ENCODE results near the gene CAMTA1.

Gene CAMTA1

DNA sequence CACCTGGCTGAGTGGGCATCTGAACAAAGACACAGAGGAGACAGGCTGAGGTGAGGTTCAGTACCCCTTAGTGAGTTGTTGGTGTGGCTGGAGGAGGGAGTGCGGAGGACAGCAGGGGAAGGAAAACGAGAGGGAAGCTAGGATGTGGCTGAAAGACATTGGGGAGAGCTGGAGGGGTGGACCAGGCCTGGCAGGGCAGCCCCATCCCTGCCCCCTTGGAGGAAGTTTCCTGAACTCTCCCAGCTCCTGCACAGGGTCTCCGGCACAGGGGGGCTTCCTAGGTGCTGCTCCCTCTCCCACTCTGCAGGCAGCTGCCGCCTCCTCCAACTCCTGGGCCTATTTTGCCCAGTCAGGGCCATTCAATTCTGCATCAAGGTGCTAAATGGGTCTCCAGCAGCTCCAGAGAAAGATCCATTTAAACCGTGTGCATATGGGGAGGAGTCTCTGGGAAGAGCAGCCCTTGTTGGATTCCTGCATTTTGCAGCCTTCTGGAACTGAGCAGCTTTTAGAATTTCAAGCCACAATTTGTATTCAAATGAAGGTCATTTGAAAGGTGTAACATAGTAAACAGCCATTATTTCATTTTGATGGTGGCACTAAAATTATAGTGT lies 193.9 kb downstream of the CAMTA1 start:
- DNase-seq (ENCODE audit: low read depth), result no peak

DNA sequence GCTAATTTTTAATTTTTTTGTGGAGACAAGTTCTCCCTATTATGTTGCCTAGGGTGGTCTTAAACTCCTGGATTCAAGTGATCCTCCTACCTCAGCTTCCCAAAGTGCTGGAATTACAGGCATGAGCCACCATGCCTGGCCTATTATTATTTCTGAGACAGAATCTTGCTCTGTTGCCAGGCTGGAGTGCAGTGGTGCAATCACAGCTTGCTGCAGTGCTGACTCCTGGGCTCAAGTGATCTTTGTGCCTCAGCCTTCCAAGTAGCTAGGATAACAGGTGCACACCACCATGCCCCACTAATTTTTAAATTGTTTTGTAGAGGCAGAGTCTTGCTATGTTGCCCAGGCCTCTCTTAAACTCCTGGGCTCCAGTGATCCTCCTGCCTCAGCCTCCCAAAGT lies 196.3 kb downstream of the CAMTA1 start:
- DNase-seq (ENCODE audit: low read depth), result no peak

DNA sequence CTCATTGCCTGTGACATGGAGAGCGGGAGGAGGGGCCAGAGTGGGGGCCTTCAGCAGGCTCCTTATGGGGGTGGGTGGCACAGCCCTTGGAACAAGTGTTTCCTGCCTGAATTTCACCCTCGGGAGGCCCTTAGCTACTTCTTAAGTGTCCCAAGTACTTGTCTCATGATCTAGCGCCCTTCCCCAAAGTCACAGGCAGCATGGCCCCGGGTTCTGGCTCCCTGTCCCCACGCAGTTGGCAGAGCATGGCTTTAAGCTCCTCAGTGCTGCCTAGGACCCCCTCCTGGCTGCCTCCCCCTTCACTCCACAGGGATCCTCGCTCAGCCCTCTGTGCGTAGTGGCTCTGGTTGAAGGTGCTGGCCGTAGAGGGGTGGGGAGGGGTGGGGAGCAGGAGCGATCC lies 197.2 kb downstream of the CAMTA1 start:
- DNase-seq (ENCODE audit: low read depth), result no peak

DNA sequence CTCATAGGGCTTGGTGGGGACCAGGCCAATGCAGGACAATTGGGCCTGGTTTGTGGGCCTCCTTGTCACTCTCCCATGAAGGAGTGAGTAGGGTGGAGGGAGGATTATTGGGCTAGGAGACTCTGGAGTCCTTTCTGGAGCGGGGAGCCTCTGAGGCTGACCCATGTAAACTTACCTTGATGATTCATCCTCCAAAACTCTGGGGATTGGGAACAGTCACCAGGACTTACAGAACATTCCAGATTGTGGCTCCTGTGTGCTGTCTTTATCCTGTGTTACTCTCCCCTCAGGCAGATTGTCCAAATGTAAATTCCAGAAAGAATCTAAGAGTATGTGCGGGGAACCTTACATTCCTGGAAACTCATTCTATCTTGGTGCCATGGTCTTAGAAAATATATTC lies 197.6 kb downstream of the CAMTA1 start:
- DNase-seq (ENCODE audit: low read depth), result no peak

DNA sequence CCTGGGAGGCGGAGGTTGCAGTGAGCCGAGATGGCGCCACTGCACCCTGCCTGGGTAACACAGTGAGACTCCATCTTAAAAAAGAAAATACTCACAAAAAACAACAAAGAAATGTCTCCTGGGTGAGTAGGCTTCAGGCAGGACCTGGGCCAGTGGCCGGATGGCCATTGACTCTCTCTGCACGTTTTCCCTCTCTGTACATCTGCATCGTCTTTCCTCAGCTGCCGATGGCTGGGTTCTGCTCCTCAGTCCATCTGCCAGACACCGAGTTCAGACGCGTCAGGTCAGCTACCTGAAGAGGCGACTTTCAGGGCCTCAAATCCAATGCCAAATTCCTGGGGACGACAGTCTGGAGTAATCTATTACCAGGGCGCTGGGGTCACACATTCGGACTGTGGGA lies 199.3 kb downstream of the CAMTA1 start:
- DNase-seq (ENCODE audit: low read depth), result no peak

DNA sequence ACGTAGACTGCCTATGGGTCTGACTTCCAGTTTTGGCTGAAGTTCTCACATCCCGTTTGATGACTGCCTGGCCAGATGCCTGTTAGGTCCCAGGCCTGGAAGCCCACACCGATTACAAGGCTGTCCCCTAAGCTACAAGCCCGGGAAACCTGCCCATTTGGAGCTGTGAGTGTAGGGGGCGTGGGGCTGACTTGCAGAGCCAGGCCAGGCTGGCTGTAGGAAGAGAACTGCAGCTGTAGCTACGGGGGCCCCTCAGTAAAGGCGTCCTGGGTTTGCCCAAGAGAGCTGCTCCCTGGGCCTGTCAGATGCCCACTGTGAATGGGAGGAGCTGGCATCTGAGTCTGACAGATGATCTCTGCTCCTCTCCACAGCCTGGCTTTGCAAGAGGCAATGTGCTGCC lies 199.7 kb downstream of the CAMTA1 start:
- DNase-seq (ENCODE audit: low read depth), result no peak

DNA sequence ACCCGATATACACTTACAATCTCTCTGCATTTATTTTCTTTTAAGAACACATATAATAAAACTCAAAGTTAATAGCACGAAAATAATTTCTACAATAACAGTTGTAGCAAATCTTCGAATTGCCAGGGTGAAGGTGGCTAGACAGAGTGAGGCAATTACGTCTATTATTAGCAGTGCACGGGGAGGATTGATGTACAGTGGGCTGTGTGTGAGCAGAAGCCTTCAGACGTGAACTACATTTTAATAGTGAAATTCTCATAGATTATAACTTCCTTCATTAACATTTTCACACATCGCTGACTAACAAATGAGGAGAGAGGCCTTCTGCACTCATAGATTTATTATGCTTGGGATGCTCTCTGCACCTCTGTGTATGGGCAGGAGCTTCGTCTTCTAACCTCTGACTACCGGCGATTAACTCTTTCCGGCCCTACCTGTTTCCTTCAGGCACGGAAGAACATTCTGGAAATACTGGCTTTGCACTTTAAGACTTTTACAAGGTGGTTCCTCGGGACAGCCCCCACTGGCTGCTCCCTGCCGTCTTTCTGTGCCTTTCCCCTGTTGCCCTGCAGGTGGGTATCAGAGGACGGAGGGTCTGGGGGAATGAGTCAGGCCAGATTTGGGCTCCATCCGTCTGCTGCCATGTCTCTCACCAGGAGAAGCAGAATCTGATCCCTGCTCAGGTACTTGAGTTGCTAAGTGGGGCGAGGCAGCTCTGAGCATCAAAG lies 200.5 kb downstream of the CAMTA1 start:
- DNase-seq (ENCODE audit: low read depth), result no peak

DNA sequence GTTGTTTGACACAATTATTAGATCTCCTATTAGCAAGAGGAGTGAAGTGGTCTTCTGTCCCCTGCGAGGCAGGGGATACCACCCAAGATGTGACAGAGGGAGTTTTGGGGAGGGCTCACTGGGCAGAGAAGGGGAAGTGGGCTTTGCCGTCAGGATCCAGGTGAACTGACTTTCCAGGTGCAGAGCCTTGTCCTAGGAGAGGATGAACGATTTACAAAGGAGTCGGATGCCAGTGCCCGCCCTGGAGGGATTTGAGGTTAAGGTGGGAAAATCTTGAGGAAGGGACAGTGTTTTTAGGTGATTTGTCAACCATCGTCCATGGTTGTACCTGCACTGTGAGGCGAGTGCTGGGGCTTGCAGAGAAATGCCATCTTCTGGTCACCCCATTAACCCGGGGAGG lies 201.0 kb downstream of the CAMTA1 start:
- DNase-seq (ENCODE audit: low read depth), result no peak

DNA sequence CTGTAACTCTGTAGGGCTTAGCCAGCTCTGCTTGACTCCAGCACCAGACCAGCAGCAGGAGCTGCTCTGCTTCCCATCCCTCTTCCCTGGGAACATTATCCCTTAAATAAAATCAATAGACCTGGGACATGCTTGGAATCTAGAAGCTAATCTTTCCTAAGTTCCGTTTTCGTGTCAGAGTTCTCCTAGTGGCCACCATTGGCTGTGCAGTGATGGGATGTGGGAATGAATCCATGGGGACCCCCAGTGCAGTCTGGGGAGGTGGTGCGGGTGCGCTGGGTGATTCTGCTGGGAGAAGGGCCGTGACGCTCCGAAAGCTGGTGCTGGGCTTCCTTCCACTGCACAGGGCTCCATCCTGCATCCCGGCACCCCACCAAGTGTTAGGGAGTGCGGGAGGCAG lies 202.7 kb downstream of the CAMTA1 start:
- DNase-seq (ENCODE audit: low read depth), result no peak

DNA sequence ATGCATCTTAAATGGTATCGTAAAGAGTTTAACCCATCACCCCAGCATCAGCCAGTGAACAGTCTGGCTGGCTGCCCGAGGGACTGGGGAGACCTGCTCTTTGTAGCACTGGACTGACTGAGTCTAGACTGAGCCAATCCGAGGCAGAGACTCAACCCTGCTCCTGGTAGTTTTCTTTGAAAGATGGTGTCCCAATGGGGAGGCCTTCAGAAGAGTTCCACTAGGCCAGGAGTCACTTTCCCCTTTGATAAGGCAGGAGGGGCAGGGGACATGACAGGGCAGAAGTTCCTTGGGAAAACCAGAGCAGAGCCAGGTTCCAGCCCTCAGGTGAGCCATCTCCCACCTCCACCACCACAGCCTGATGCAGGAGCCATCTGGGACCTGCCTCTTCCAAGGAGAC lies 203.5 kb downstream of the CAMTA1 start:
- no peak for DNase-seq (ENCODE audit: low read depth)

DNA sequence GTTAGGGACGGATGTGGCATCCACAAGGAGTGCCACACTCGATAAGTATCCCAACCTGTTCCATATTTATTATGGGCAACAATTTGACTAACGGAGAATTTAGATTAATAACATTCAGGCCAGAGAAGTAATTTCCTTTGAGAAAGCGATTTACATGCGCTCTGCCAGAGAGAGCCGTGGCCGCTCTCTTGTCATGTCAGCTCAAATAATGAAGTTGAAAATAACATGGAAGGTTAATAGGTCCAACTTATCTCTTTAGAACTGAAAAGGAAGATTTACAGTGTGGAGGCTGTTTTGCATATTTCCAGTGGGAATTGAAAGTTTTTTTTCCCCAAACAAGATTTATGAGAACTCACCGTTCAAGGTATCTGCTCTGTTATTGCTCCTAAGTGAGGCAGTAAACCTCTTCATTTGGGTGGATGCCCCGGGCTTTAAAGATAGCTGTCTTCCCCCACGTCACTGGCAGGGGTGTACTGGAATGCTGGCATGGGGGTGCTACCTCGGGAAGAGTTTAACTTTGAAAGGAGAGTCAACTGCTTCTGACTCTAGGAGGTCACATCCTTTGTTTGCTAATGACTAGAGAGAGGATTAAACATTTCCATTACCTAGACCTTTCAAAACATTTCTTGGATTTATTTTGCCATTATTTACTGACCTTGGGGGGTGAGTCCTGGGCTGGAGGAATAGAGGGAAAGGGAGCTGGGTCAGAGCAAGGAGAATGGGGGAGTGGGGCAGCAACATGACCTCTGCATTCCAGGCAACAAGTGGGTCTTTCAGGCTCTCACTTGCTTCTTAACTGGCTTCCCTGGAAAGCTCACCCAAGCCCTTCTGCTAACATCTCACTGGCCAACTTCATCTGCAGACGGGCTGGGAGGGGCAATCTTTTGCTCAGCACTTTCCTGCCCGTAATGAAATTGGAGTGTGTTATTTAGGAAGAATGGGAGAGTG lies 204.2 kb downstream of the CAMTA1 start:
- DNase-seq (ENCODE audit: low read depth), result no peak

DNA sequence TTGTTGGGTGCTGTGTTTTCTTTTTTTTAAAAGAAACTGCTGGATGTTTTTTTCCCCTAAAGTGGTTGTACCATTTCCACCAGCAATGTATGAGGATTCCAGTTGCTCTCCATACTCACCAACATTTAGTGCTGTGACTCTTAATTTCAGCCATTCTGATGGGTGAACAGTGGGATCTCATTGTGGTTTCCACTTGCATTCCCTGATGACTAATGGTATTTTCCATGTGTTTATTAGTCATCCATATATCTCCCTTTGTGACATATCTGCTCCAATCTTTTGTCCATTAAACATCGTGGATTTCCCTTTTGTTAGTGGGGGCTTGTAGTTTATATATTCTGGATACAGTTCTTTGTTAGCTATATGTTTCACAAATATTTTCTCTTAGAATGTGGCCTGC lies 206.0 kb downstream of the CAMTA1 start:
- DNase-seq (ENCODE audit: low read depth), result no peak

DNA sequence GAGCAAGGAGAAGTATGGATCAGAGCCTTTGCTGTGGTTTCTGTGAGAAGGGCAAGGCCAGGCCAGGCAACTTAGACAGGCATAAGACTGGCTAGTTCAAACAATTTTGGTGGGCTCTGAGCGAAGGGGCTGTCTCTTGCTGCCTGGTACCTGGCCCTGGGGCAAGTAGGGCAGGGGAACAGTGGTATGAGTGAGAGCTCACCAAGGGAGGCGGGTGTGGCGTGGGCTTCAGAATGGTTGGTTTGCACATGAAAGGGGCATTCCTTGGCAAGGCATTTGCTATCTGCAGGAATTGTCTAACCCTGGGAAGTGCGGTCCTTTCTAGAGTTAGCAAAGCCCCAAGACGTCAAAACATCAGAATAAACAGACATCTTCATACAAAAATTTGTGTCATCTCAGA lies 210.5 kb downstream of the CAMTA1 start:
- no peak for DNase-seq (ENCODE audit: low read depth)

DNA sequence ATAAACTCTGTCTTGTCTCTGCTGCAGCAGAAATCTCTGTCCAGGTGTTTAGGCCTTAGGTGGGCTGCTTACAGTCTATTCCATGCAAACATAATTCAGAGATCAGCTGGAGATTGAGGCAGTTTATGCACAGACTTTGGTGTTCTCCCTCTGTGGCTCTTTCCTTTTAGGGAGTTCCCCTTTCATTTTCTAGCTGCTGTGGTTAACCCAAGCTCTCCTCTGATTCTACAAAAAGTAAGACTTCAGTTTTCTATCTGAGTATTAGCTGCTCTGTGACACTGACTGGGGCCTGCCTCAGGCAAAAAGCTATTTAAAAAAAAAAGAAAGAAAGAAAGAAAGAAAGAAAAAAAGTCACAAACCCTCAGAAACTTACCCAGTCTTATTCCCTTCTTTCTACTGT lies 211.1 kb downstream of the CAMTA1 start:
- DNase-seq (ENCODE audit: low read depth), result no peak

DNA sequence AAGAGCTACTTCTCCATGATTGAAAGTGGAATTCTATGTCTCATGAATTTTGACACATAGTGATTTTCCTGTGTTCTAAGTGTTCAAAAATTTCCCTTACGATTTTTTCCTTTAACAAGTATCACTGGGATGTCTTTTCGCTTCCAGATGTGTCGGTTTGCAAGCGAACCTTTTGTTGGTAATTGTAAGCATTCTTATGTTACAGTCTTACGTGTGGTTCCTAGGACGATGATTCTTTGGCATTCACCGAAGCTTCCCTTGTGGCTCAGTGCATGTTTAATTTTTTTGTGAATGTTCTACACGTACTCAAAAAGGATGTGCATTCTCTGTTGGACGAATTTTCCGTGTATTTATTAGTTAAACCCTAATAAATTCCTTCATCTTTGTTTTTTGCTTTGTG lies 211.6 kb downstream of the CAMTA1 start:
- DNase-seq (ENCODE audit: low read depth), result no peak

DNA sequence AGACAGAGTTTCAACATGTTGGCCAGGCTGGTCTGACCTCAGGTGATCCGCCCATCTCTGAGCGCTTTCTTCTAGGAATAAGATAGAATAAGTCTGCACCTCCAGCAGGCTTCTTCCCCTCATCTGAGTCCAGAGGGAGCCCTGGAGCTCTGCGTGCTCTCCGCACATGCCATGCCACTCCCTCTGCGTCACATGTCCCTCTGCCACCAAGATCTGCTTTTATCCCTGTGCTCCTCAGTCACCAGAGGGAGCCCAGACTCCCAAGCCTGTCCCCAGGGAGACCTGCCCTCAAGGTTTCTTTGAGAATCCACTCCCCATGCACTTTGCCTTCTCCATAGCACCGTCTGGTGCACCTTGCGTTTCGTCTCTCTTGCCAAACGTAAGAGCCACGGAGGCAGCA lies 213.0 kb downstream of the CAMTA1 start:
- DNase-seq (ENCODE audit: low read depth), result no peak

DNA sequence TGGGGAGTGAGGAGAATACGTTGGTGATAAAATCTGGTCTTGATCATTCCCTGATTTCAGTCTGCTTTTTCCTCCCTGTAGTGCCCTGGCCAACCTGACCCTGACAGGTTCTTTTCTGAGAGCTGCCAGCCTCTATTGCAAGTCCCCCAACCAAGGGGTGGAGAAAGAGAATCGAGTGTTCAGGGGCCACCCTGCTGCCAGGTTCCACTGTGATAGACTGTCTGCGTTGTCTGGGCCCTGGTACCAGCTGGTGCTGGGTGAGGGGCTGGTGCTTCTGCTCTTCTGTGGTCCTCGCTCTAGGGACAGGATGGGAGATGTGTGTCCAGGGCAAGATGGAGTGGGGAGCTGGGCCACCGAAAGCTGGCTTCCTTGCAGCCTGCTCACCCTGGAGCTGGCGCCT lies 214.6 kb downstream of the CAMTA1 start:
- DNase-seq (ENCODE audit: low read depth), result no peak

DNA sequence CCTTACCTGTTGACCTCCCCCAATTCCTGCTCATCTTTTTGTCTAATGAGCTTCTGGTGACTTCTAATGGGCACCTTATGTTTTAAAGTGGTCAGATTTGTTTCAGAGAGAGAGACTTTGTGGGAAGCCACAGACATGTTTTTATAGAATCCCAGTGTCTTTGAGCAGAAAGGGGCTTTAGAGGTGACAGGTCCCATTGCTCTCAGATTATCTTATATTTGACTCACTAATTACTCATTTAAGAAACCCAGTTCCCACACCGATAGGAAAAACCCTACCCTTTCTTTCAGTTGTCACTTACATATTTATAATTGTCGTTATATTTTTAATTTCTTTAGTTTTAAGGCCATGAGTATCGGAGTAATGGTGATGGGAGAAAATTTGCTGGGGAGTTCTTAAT lies 215.5 kb downstream of the CAMTA1 start:
- no peak for DNase-seq (ENCODE audit: low read depth)

DNA sequence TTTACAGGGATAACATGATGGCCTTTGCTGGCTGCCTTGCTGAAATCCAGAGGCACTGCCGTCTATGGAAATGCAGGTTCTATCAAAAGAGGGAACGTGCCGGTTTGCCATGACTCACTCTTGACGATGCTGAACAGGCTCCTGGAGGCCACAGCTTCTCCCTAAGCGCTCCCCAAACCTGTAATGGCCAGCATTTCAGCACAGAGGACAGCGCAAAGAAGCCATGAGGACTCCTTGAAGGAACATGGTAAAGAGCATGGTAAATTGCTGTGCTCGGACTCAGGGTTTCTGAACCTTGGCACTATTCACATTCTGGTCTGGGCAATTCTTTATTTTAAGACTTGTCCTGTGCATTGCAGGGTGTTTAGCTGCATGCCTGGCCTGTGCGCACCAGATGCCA lies 217.5 kb downstream of the CAMTA1 start:
- DNase-seq (ENCODE audit: low read depth), result no peak

DNA sequence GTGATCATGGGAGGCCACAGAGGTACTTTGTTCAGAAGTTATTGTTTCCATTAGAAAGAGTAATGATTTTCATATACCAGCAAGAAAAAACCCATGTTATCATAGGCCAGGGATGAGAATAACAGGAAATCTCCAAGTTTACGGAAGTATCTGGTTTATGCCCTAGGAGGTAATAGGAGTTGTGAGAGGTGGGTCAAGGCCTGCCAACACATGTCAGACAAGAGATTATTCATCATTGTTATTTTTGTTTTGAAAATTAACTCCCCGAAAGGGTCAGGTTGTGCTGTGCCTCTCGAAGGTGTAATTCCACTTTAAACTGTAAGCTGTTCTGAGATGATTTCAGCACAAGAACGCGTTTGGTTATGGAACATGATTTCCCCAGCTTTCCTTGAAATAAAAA lies 218.4 kb downstream of the CAMTA1 start:
- DNase-seq (ENCODE audit: low read depth), result no peak

DNA sequence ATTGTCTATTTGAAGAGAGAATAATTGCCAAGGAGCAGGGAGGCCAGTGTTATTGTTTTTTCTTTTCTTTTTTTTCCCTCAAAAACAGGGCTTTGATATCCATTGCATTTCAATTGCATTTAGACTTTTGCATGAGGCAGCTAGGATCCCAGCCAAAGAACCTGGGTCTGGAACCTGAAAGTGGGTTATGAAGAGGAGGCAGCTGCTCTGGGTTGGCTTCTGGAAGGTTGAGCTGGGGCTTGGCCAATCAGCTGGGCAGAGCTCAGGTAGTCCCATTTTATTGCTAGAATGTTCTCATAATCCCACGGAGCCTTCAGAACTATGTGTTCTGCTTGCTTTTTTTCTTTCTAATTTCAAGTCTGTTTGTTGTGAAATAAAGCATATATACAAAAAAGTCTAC lies 218.9 kb downstream of the CAMTA1 start:
- DNase-seq (ENCODE audit: low read depth), result no peak

DNA sequence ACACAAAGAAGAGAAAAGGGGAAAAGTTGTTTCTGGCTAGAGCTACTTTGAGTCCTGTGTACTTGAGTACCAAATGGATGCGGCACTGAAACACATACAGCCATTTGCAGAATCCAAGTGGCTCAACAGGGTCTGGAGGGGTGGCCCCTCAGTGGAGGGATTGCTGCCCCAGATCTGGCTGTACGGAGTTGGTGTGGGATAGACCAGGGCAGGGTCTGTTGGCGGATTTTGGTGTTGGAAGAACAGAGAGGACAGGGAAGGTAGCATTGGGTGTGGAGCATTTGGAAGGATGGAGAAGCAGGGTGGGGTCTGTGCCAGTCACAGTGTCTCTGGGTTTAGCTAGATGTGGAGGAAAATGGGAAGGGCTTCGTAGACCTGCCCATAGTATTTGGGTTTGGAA lies 220.5 kb downstream of the CAMTA1 start:
- DNase-seq (ENCODE audit: low read depth), result no peak
